HL-60 (cell line): ENCODE results near the gene TMEM108.

ENCODE experiments used
- DNase-seq, 2 experiments: peaks; one replicate each; pipeline ENCODE4 v3.0.0-alpha.2; 2010 to 2020; ENCODE audit warnings: low read depth in 1 of 2, low spot score in 1 of 2
- H3K27ac ChIP-seq: fragments of 250-450 bp; sonication (Bioruptor Pico); replicated peaks from 2 replicates; pipeline ENCODE4 v1.5.1; 2020; ENCODE audit warnings: mild to moderate bottlenecking, moderate library complexity
- H3K27me3 ChIP-seq: fragments of 250-450 bp; sonication (Bioruptor Pico); 2 replicates; pipeline ENCODE4 v1.5.1; 2021; ENCODE audit warnings: mild to moderate bottlenecking, moderate library complexity; ENCODE audit not compliant: insufficient read depth, poor library complexity, severe bottlenecking
- H3K4me3 ChIP-seq: replicated peaks from 2 replicates; pipeline ENCODE4 v1.5.1; 2011; ENCODE audit warnings: mild to moderate bottlenecking, control low read depth, low read length; ENCODE audit not compliant: insufficient read depth
- CTCF ChIP-seq: IDR thresholded peaks from one replicate; pipeline ENCODE4 v1.5.1; 2011; ENCODE audit warnings: low read length, control low read depth, inconsistent platforms; ENCODE audit not compliant: insufficient read depth
- GABPA ChIP-seq: IDR thresholded peaks from 2 replicates; pipeline ENCODE4 v1.6.1; 2012; ENCODE audit warnings: low read depth
- POLR2AphosphoS5 ChIP-seq: IDR thresholded peaks from 2 replicates; pipeline ENCODE4 v1.6.1; 2012; ENCODE audit warnings: low read depth
- REST ChIP-seq: IDR thresholded peaks from 2 replicates; pipeline ENCODE4 v1.6.1; 2012; ENCODE audit warnings: low read depth; ENCODE audit not compliant: insufficient replicate concordance
- SPI1 ChIP-seq: IDR thresholded peaks from 2 replicates; pipeline ENCODE4 v1.6.1; 2012; ENCODE audit warnings: low read depth, mild to moderate bottlenecking, borderline replicate concordance

The TMEM108 gene

GRCh38 chr3:133300102-133300501 is 261.9 kb downstream of the TMEM108 start:
- Histone ChIP-seq H3K27ac (no peak overlapping the region), H3K4me3 (no peak overlapping the region), H3K27me3 (peaks cover 4% of the 10 kb centered on the region)
- no peak for TF ChIP-seq CTCF
- no peak for TF ChIP-seq SPI1
- TF ChIP-seq GABPA: no peak
- no peak for TF ChIP-seq REST
- no peak for TF ChIP-seq POLR2AphosphoS5
- no peak for DNase-seq

GRCh38 chr3:133301194-133301593 is 263.0 kb downstream of the TMEM108 start:
- Histone ChIP-seq H3K27ac (no peak overlapping the region), H3K27me3 (peaks cover 4% of the 10 kb centered on the region), H3K4me3 (no peak overlapping the region)
- TF ChIP-seq CTCF: no peak
- no peak for TF ChIP-seq POLR2AphosphoS5
- no peak for TF ChIP-seq SPI1
- no peak for TF ChIP-seq REST
- TF ChIP-seq GABPA: no peak
- no peak for DNase-seq

- Histone ChIP-seq H3K27me3 (peaks cover 4% of the 10 kb centered on the region), H3K27ac (no peak overlapping the region), H3K4me3 (no peak overlapping the region)
- no peak for DNase-seq
- no peak for TF ChIP-seq SPI1
Measured at GRCh38 chr3:133301731-133302130, 263.5 kb downstream of the TMEM108 start.

- Histone ChIP-seq H3K27ac (no peak overlapping the region), H3K4me3 (no peak overlapping the region), H3K27me3 (peaks cover 4% of the 10 kb centered on the region)
- no peak for TF ChIP-seq REST
- TF ChIP-seq SPI1: no peak
- no peak for TF ChIP-seq POLR2AphosphoS5
- TF ChIP-seq CTCF: no peak
- no peak for TF ChIP-seq GABPA
- no peak for DNase-seq
Measured at GRCh38 chr3:133303430-133303829, 265.2 kb downstream of the TMEM108 start.
